ENCODE results near the gene BNIP3. TPM values are rescaled to one million over a fixed set of nuclear protein-coding genes. Genes with fewer than 3 reads are reported as not detected.
A peak's percentile ranks its signal among the peaks of the same experiment; 100 is the strongest.

Gene BNIP3
- total RNA-seq, 2 donors from 2014 or later: 147 to 158 TPM

GRCh38 chr10:131937836-131938235 lies 43.9 kb downstream of the BNIP3 start:
- intact Hi-C loops (cut with DNase I): no loop called here
- H3K9me3 ChIP-seq: no peaks in the 10 kb centered on the region
- no peak for TF ChIP-seq POLR2A (IDR thresholded peaks at IDR 0.05)
- TF ChIP-seq, protein P1, sequence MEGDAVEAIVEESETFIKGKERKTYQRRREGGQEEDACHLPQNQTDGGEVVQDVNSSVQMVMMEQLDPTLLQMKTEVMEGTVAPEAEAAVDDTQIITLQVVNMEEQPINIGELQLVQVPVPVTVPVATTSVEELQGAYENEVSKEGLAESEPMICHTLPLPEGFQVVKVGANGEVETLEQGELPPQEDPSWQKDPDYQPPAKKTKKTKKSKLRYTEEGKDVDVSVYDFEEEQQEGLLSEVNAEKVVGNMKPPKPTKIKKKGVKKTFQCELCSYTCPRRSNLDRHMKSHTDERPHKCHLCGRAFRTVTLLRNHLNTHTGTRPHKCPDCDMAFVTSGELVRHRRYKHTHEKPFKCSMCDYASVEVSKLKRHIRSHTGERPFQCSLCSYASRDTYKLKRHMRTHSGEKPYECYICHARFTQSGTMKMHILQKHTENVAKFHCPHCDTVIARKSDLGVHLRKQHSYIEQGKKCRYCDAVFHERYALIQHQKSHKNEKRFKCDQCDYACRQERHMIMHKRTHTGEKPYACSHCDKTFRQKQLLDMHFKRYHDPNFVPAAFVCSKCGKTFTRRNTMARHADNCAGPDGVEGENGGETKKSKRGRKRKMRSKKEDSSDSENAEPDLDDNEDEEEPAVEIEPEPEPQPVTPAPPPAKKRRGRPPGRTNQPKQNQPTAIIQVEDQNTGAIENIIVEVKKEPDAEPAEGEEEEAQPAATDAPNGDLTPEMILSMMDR (IDR thresholded peaks at IDR 0.05): no peak
- no peak overlapping the region for H3K4me3 ChIP-seq
- H3K27me3 ChIP-seq: no peaks in the 10 kb centered on the region
- H3K36me3 ChIP-seq (replicated peaks in 1 of 2; ENCODE audit: insufficient read depth in 1 of 2, low read depth in 2 of 2): peaks cover 0 to 13% of the 10 kb centered on the region in 2 donors
- peaks cover 17% of the 10 kb centered on the region for H3K4me1 ChIP-seq
- WGBS, 2 donors: 90 to 91% methylated on average over 19 to 20 of the region's 20 CpGs
- DNase-seq: no peak
- ATAC-seq: no peak
- no peak overlapping the region for H3K27ac ChIP-seq

DNA sequence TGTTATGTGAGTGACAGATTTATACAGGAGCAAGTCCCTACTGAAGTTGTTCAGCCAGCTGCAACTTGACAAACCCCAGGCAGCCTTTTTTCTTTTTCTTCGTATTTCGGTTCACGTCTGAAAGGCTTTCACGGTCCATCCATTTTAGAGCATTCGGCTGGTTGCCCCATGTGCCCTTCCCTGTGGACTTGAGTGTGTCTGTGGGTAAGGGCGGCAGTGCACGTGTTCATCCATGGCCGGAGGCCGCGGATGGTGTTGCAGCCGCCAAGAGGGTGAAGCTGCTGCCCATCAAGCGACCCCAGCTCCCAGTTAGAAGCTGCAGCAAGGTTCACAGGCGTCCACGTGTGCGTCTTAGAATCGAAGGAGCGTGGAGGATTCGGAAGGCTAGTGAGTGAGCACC lies 45.0 kb downstream of the BNIP3 start:
- H3K9me3 ChIP-seq: no peaks in the 10 kb centered on the region
- H3K4me1 ChIP-seq: peaks cover 22% of the 10 kb centered on the region
- TF ChIP-seq, protein P1 (IDR thresholded peaks at IDR 0.05): no peak
- TF ChIP-seq POLR2A (IDR thresholded peaks at IDR 0.05): no peak
- intact Hi-C loops (cut with DNase I): no loop called here
- 95 to 97% methylated on average over 17 to 18 of the region's 18 CpGs for WGBS, 2 donors
- H3K4me3 ChIP-seq: no peak overlapping the region
- H3K27me3 ChIP-seq: no peaks in the 10 kb centered on the region
- ATAC-seq (no peak), DNase-seq (peak in 1 of 4 donors; percentile 8)
- peaks cover 0 to 13% of the 10 kb centered on the region in 2 donors for H3K36me3 ChIP-seq (replicated peaks in 1 of 2; ENCODE audit: insufficient read depth in 1 of 2, low read depth in 2 of 2)
- H3K27ac ChIP-seq: no peak overlapping the region

DNA sequence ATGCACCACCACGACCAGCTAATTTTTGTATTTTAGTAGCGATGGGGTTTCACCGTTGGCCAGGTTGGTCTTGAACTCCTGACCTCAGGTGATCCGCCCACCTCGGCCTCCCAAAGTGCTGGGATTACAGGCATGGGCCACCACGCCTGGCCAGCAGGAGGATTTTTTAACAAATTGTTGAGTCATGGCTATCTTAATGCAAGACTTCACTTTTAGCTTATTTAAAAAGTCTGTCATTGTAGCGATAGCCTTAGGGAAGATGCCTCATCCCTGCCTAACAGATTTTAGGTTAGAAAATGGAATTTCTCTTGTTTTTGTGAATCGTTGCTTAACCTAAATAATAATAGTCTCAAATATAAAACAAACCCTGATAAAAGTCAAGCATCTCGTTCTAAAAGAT lies 45.4 kb downstream of the BNIP3 start:
- no peak for TF ChIP-seq POLR2A (IDR thresholded peaks at IDR 0.05)
- TF ChIP-seq, protein P1 (IDR thresholded peaks at IDR 0.05): no peak
- H3K27ac ChIP-seq: no peak overlapping the region
- H3K9me3 ChIP-seq: no peaks in the 10 kb centered on the region
- DNase-seq (peak in 1 of 4 donors; percentile 9), ATAC-seq (no peak)
- 90 to 91% methylated on average over 9 of the region's 9 CpGs for WGBS, 2 donors
- H3K4me1 ChIP-seq: peaks cover 24% of the 10 kb centered on the region
- H3K36me3 ChIP-seq (replicated peaks in 1 of 2; ENCODE audit: insufficient read depth in 1 of 2, low read depth in 2 of 2): peaks cover 0 to 13% of the 10 kb centered on the region in 2 donors
- intact Hi-C loops (cut with DNase I): no loop called here
- no peaks in the 10 kb centered on the region for H3K27me3 ChIP-seq
- no peak overlapping the region for H3K4me3 ChIP-seq

DNA sequence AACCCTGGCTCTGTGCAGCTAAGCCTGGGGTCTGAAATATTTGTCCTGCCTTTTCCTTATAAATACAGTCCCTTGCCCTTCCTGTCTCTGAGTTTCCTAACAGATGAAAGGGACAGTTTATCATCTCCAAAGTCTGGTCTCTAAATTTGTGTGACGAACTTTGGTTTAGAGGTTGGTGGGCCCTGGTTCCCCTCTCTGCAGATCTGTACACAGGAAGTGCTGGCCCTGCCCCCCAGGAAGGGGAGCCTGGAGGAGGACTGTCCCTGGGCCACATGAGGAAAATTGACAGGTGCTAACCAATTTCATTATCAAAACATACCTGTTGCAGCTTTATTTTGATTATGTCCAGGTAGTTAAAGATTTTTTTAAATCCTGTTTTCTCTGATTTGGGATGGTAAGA lies 46.5 kb downstream of the BNIP3 start:
- no peaks in the 10 kb centered on the region for H3K27me3 ChIP-seq
- DNase-seq (no peak), ATAC-seq (no peak)
- 31 to 64% methylated on average over 1 of the region's 1 CpG for WGBS, 2 donors
- H3K36me3 ChIP-seq (replicated peaks in 1 of 2; ENCODE audit: insufficient read depth in 1 of 2, low read depth in 2 of 2): peaks cover 0 to 9% of the 10 kb centered on the region in 2 donors
- intact Hi-C loops (cut with DNase I): no loop called here
- no peak overlapping the region for H3K4me3 ChIP-seq
- no peak overlapping the region for H3K27ac ChIP-seq
- H3K4me1 ChIP-seq: peaks cover 26% of the 10 kb centered on the region
- TF ChIP-seq, protein P1 (IDR thresholded peaks at IDR 0.05): no peak
- TF ChIP-seq POLR2A (IDR thresholded peaks at IDR 0.05): no peak
- H3K9me3 ChIP-seq: no peaks in the 10 kb centered on the region

DNA sequence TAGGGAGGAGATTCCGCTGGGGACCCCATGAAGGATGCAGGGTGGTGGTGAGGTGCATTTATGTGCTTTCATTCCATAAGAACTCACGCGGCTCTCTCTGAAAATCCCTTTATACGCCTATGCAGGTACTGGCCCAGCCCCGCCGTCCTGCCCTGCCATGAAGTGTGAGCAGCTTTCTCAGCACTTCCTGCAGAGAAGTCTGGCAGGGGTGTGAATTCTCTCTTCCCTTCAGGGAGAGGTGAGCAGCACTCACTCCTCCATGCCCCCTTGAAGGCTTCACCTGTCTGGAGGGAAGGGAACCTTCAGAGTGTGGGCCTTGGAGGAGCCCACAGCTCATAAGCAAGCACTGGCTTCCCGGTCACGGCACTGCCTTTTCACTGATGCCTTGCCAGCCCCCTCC lies 47.0 kb downstream of the BNIP3 start:
- ATAC-seq (no peak), DNase-seq (no peak)
- Histone ChIP-seq H3K27me3 (no peaks in the 10 kb centered on the region), H3K4me1 (peaks cover 31% of the 10 kb centered on the region), H3K4me3 (no peak overlapping the region), H3K9me3 (no peaks in the 10 kb centered on the region), H3K27ac (peak overlapping the region in 1 of 4 donors; percentile 20), H3K36me3 (replicated peaks in 1 of 2; ENCODE audit: insufficient read depth in 1 of 2, low read depth in 2 of 2) (peaks cover 0 to 8% of the 10 kb centered on the region in 2 donors)
- intact Hi-C loops (cut with DNase I): no loop called here
- 72 to 87% methylated on average over 8 of the region's 8 CpGs for WGBS, 2 donors
- TF ChIP-seq POLR2A (IDR thresholded peaks at IDR 0.05): no peak
- TF ChIP-seq, protein P1 (IDR thresholded peaks at IDR 0.05): no peak

All from body of pancreas (tissue), 4 donors.